ENCODE measurements around the gene HOXC10.

The HOXC10 gene

DNA sequence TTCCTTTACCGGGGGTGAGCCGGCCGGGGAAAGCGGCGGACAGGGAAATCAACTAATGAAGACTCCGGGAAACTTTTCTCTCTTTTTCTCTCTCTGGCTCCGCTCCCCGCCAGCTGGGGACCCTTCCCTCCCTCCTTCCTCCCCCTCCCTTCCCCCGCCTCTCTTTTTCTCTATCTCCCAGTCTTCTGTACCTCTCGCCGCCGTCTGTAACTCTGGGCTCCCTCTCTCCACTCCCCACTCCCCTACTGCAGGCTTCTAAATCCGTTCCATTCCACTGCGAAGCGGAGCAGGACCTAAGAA, 18.9 kb upstream of the HOXC10 start:
- TF ChIP-seq, protein P1, sequence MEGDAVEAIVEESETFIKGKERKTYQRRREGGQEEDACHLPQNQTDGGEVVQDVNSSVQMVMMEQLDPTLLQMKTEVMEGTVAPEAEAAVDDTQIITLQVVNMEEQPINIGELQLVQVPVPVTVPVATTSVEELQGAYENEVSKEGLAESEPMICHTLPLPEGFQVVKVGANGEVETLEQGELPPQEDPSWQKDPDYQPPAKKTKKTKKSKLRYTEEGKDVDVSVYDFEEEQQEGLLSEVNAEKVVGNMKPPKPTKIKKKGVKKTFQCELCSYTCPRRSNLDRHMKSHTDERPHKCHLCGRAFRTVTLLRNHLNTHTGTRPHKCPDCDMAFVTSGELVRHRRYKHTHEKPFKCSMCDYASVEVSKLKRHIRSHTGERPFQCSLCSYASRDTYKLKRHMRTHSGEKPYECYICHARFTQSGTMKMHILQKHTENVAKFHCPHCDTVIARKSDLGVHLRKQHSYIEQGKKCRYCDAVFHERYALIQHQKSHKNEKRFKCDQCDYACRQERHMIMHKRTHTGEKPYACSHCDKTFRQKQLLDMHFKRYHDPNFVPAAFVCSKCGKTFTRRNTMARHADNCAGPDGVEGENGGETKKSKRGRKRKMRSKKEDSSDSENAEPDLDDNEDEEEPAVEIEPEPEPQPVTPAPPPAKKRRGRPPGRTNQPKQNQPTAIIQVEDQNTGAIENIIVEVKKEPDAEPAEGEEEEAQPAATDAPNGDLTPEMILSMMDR (IDR thresholded peaks at IDR 0.05; ENCODE audit: low read depth, low read length, missing control alignments): no peak
- no peak overlapping the region for H3K4me3 ChIP-seq (ENCODE audit: low read depth, low read length)
- DNase-seq (ENCODE audit: low read depth): no peak

DNA sequence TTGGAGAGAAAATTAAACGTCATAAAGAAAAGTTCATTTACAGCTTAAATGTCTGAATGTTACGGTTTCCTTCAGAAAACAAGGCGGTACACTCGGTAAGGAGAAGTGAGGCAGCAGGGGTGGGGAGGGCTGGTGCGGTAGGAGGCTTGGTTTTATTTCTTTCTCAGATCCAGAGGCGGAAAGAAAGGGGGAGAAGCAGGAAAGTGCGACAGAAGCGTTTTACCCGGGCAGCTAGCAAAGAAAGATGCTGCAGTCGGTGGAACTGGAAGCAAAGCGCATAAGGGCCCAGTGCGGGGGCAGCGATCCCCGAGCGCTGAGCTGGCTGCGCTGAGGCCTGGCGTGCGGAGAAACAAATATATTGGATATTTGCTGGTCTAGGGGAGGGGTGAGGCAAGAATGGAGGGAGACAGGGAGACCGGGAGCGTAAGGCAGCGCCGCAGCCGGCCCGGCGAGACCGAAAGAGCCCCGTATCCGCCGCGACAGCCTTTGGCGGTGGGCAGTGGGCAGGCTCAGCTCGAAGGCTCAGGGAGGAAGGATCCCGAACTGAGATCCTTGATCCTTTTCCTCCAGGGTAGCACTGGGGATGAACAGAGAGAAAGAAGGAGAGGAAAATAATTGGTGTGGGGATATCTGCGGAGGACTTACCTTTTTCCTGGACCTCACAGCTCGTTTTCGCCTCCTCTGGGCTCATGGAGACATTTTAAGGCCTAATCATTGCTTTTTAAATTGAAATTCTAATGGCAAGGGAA, 18.4 kb upstream of the HOXC10 start:
- no peak for DNase-seq (ENCODE audit: low read depth)
- no peak overlapping the region for H3K4me3 ChIP-seq (ENCODE audit: low read depth, low read length)
- TF ChIP-seq, protein P1 (IDR thresholded peaks at IDR 0.05; ENCODE audit: low read depth, low read length, missing control alignments): no peak

DNA sequence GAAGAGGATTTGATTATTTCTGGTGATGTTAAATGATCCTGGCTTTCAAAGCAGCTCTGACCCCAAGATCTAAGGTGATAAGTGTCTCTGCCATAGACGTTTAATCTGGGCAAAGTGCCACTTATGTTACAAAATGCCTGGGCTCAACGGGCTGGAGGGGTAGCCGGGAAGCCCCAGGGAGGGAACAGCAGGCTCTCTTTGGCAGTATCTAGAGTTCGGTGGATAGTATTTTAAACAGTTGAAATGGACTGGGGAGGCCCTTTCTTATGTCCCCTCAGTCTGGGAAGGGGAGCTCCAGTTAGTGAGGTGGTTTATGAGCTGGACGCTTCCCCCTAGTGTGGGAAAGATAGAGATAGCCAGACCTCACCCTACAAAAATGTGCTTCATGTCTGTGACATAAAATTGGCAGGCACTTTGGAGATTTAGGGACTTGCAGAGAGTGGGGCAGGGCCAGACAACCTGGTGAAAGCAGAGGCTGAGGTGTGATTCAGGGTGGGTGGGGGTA, 17.5 kb upstream of the HOXC10 start:
- DNase-seq (ENCODE audit: low read depth): no peak
- no peak overlapping the region for H3K4me3 ChIP-seq (ENCODE audit: low read depth, low read length)
- TF ChIP-seq, protein P1 (IDR thresholded peaks at IDR 0.05; ENCODE audit: low read depth, low read length, missing control alignments): no peak

DNA sequence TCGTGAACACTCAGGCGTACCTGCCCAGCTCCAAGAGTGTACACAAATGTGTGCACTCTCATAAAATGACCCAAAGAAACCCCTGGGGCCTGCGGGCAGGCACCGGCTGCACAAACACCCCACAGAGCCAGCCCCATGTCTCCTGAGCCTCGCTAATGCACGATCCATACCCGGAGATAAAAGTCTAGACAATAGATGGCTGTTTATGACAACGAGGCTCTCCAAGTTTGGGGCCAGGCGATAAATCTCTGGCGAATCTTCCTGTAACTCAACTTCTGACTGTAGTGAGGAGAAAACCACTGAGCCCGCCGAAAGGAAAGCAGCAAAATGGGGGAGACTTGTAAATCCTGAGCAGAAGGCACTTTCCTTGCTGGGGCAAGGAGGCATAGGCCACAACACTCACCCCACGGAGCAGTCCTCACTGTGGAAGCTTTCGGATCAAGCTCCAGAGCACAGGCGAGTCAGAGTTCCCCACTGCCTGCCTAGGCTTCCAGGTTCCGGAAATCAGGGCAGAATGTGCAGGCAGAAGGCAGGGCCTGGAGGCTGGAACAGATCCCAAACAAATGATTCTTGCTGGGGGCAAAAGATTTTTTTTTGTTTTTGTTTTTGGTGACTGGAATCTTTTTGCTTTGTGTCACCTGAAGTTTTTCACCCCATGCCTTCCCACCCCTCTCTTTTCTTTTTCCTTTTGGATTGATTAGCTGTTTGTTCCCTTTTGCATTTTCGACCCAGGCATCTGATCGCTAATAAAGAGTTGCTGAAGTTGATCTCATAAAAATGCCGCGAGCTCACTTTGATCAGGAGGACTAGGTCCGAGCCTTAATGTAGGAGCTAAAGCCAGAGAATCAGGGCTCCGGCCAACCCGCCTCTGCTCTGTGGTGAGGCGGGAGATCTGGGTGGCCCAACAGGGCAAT, 16.5 kb upstream of the HOXC10 start:
- H3K4me3 ChIP-seq (ENCODE audit: low read depth, low read length): no peak overlapping the region
- DNase-seq (ENCODE audit: low read depth): no peak

DNA sequence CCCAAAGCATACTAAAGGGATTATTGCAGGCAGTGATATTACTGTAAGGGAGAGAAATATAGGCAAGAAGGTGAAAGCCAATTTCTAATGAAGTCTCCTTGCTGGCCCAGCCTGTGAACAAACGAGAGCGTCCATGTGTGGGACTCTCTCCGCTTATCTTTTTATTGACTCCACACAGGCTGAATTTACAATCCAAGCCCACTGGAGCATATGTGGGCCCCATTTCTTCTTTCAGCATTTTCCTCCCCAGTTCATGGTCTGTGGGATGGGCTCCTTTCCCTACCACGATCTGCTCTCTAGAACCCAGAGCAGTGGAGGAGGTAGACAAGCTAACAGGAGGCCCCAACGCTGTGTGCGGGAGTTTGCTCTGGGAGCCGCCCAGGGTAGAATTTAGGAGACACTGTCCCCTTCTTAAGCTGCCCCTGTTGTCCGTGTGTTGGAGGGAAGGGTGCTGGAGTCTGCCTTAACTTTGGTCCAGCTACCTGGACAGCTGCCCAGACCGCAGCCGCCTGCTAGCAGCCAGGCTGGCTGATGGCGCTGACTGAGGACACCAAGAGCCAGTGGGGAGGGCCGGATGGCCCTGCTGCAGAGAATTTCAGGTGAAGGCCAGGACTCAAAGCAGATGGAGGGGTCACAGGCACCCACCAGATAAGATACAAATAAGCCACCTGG, 15.2 kb upstream of the HOXC10 start:
- TF ChIP-seq, protein P1 (IDR thresholded peaks at IDR 0.05; ENCODE audit: low read depth, low read length, missing control alignments): no peak
- no peak for DNase-seq (ENCODE audit: low read depth)
- H3K4me3 ChIP-seq (ENCODE audit: low read depth, low read length): no peak overlapping the region

More for the DNA sequence above, 16.5 kb upstream of the HOXC10 start:
- TF ChIP-seq, protein P1 (IDR thresholded peaks at IDR 0.05; ENCODE audit: low read depth, low read length, missing control alignments): no peak

DNA sequence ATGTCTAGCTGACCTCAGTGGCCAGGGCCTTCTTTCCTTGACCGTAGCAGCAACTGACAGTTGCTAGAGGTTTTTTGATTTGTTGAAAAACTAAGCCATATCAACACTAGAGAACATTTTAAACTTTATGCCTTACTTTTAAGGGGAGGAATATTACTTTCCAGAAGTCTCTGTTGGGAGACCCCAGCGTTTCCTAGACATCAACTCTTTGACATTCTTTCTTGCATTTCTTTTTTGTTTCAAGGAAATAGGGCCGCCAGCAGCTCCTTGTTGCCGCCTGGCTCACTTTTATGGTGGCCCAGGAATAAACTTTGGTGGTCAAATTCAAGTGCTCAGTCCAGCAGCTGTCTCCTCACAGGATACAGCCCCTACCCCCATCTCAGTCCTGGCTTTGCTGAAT, 14.5 kb upstream of the HOXC10 start:
- no peak for DNase-seq (ENCODE audit: low read depth)
- H3K4me3 ChIP-seq (ENCODE audit: low read depth, low read length): no peak overlapping the region
- TF ChIP-seq, protein P1 (IDR thresholded peaks at IDR 0.05; ENCODE audit: low read depth, low read length, missing control alignments): no peak

All from GM12864 (cell line).